NCI-H526 treated with DMSO at 0.1 percent for 48 hours (cell line): ENCODE results near the gene GPBP1L1.
"Not testable (repeated sequence)": the region's sequence is repeated elsewhere in the genome, so short reads cannot be mapped to it uniquely, and the experiment has no call there.

Experiments used
- DNase-seq: peaks from one replicate; lab custom pipeline; 2025; lab: John Stamatoyannopoulos, UW

Gene GPBP1L1

DNA sequence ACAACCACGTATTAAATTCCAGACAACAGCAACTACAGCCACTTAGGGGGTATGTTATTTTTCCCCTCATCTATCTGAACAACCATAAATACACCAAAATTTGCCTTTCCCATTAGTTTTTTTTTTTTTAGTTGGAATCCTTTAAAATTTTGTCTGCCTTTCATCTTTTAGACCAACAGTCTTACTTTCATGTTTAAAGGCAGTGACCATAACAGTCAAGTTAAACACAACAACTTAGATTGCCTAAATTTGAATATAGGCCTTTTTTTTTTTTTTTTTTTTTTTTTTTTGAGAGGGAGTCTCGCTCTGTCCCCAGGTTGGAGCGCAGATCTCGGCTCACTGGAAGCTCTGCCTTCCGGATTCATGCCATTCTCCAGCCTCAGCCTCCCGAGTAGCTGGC lies 3.4 kb downstream of the GPBP1L1 start:
- DNase-seq = no peak

DNA sequence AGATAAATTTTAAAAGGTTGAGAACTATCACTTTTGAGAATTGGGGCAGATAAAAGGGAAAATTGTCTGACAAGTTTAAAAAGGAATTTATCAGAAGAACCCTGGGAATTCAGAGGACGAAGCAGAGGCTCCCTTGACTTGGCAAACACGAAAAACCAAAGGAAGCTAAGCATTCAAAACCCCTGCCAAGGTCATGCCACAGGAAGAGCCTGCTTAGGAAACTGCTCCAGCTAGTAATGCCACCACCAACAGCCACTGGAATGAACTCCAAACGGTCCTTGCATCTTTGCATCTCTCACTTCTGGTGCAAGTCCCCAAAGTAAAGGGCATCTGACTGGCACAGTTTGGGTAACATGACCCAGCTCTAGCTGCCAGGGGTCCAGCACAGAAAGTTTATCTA lies 7.2 kb downstream of the GPBP1L1 start:
- no peak for DNase-seq

DNA sequence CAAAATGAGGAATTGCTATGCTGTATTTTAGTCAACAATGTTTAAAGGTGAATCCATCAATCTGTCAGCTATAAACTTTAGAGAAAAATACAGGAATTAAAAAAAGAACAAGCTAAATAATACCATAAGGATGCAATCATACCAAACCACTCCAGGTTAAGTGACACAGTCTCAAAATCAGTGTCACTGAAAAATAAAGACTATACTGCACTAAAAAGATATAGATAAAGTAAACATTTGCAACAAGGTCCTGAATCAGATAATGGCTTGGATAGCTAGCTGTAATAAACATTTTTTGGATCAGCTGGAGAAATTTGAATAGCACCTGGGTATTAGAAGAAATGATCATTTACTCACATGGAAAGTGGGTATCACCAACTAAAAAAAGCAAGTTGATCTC lies 7.8 kb downstream of the GPBP1L1 start:
- no peak for DNase-seq

DNA sequence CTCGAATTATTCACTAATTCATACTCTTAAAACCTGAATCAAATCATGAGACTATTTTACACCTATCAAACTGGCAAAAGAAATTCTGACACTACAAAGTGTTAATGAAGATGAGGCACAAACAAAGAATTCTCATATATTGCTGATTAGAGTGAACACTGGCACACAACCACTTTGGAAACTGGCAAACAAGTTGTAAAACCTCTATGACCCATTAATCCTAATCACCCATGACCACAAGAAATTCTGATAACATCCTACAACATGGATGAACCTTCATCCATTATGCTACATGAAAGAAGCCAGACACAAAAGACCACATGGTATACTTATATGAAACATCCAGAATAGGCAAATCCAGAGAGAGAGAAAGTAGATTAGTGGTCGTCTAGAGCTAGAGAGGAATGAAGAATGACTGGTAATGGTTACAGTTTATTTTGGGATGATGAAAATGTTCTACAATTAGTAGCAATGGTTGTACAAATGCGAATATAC lies 8.5 kb downstream of the GPBP1L1 start:
- no peak for DNase-seq

DNA sequence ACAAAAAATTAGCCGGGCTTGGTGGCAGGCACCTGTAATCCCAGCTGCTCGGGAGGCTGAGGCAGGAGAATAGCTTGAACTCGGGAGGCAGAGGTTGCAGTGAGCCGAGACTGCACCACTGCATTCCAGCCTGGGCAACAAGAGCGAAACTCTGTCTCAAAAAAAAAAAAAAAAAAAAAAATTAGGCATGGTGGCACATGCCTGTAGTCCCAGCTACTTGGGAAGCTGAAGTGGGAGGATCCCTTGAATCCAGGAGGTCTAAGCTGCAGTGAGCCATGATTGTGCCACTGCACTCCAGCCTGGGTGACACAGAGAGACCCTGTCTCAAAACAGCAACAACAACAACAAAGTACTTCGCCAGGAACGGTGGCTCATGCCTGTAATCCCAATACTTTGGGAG lies 9.8 kb downstream of the GPBP1L1 start:
- DNase-seq = not testable (repeated sequence)

DNA sequence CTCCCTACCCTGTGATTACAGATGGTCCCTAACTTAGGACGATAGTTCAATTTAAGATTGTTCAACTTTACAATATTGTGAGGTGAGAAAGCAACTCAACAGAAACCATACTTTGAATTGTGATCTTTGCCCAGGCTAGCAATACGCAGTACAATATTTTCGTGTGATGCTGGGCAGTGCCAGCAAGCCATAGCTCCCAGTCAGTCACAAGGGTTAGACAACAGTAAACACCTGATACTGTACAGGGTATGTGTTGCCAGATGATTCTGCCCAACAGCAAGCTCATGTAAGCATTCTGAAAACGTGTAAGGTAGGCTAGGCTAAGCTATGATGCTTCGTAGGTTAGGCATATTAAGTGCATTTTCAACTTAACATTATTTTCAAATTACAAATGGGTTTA lies 11.9 kb downstream of the GPBP1L1 start:
- no peak for DNase-seq

DNA sequence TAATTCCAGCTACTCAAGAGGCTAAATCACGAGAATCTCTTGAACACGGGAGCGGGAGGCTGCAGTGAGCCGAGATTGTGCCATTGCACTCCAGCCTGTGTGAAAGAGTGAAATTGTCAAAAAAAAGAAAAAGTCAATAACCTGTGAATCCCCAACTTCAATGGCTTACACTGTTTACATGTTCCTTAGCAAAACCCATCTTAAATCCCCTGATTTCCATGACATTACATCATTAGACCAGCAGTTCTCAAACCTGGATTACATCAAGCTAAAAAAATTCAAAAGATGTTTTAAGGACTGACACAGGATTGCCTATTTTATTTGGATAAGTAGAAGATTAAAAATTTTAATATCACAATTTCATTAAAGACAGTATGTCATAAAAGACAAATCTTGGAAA lies 12.4 kb downstream of the GPBP1L1 start:
- DNase-seq = no peak

DNA sequence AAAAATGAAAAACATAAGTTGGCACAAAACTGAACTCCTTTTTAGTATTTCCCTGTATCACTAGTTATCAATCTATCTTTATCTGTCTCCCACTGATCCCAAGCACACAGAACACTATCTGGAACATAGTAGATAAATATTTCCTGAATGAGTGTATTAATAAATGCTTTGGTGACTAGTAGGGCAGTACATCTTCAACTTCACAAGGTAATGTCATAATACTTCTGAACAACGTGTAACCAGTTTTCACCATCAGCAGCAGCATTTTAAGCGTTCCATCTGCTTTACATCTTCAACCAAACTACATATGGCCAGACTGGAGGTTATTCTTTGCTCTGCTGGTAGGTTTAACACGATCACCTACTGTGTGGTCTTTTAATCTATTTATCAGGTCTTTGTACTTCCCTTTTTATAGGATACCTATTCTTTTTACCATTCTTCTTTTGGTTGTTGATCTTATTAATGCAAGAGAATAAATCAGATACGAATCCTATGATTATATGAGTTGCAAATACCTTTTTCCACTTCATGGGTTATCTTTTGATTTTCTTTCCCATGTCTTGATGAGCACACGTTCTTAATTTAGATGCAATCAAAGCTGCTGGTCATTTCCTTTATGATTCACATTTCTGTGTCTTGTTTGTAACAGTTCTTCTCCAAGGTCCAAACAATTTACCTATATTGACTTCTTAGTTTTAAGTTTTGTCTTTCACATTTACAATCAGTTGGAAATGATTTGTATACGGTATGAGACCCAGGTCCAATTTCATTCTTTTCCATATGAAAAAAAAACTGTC lies 16.3 kb downstream of the GPBP1L1 start:
- DNase-seq = no peak

DNA sequence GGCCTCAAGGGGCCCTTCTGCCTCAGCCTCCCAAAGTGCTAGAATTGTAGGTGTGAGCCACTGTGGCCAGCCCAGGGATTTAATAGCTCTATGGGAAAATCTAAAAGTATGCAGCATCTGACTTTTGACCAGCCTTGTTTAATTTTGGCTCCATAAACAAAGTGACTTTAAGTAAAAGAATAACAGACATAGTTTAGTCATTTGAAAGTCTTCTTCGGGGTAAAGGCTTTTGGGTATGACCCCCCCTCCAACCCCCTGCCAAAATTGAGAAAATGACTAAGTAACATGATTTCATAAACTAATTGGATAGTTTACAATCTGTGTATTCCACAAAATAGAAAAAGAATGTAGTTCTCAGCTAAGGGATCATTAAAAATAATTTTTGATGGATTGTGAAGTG lies 17.0 kb downstream of the GPBP1L1 start:
- no peak for DNase-seq

DNA sequence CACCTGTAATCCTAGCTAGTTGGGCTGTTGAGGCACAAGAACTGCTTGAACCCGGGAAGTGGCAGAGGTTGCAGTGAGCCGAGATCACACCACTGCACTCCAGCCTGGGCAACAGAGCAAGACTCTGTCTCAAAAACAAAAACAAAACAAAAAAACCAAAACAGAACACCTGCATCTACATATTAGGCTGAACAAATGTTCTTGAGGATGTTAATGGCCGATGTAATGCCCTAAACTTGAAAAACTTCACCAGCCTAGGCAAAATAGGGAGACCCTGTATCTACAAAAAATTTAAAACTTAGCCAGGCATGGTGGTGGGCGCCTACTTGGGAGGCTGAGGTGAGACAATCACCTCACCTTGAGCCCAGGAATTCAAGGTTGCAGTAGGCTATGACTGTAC lies 17.8 kb downstream of the GPBP1L1 start:
- no peak for DNase-seq

DNA sequence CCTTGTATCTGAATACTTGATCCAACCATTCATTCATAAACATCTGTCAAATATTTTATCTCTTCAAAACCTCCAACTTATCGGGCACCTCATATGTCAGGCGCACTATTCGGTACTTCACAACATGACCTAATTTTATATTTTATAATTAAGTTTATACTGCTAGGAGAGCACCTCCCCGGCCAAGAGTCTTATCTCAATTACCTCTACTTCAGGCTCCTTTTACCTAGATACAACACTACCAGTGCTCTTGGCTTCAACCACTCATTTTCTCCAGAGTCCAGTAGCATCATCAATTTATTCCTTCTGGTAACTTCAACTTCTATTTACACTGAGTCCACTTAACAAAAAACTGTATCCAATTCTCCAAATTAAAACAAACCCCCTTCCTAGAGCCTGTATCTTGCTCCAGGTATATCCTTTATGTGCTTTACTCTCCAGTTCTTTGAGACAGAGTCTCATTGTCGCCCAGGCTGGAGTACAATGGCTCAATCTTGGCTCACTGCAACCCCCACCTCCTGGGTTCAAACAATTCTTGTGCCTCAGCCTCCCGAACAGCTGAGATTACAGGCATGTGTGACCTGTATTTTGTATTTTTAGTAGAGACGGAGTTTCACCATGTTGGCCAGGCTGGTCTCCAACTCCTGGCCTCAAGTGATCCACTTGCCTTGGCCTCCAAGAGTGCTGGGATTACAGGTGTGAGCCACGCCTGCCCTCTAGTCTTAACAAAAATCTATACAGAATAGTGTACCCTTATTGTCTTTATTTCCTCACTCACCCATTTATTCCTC lies 18.8 kb downstream of the GPBP1L1 start:
- DNase-seq = no peak

DNA sequence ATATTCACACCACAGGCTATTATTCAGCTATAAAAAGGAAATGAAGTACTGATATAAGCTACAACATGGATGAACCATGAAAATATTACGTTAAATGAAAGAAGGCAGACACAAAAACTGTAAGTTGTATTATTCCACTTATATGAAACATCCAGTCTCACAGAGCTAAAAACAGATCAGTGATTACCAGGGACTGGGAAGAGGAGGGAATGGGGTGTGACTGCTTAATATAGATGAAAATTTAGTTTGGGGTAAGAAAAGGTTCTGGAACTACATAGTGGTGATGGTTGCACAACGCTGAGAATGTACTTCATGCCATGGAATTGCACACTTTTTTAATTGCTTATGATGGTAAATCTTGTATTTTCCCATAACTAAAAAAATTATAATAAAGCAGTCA lies 19.5 kb downstream of the GPBP1L1 start:
- no peak for DNase-seq

DNA sequence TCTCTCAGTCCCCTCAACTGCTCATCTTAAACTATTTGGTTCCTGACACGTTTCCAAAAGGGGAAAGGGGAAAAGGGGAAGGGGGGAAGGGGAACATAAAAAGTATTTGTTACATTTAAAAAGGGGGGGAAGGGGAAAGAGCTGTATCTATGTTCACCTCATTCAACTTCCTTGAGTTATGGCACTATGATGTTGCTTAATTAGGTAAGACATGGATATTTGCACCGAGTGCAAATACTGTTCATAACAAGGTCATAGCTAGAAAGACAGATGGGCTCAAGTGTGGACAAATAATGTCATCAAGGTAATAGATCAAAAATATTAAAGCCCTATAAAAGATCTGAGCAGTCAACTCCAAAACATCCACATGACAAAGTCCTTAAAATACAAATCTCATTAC lies 26.0 kb downstream of the GPBP1L1 start:
- DNase-seq = no peak

DNA sequence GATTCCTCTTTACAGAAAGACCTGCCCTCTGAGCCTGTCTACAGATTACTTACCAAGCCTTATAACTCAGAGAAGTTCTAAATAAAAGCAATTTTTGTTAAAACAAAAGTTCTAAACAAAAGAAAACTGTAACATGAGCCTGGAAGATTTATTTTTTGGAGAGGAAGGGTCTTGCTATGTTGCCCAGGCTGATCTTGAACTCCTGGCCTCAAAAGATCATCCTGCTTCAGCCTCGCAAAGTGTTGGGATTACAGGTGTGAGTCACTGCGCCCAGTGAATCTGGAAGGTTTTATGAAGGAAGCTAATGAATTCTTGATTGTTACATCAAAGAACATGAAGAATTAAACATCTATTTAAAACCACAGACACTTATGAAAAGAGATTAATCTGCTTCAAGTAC lies 27.1 kb downstream of the GPBP1L1 start:
- DNase-seq = no peak

DNA sequence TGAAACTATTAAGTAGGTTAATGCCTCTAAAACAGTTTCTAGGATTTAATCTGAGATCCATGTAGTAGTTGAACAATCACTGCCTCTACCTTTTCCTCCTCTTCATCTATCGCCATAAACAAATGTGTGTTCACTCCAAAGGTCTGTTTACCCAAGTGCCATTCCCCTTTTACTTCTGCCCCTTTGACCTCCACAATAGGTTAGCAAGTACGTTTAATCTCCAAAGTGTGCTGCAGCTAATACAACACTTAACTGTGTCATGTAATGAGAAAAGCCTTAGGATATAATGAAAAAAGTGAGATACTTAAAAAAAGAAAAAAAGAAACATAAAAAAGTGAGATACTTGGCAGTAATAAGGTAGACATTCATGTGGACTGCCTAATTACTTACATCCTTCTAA lies 28.2 kb downstream of the GPBP1L1 start:
- no peak for DNase-seq

DNA sequence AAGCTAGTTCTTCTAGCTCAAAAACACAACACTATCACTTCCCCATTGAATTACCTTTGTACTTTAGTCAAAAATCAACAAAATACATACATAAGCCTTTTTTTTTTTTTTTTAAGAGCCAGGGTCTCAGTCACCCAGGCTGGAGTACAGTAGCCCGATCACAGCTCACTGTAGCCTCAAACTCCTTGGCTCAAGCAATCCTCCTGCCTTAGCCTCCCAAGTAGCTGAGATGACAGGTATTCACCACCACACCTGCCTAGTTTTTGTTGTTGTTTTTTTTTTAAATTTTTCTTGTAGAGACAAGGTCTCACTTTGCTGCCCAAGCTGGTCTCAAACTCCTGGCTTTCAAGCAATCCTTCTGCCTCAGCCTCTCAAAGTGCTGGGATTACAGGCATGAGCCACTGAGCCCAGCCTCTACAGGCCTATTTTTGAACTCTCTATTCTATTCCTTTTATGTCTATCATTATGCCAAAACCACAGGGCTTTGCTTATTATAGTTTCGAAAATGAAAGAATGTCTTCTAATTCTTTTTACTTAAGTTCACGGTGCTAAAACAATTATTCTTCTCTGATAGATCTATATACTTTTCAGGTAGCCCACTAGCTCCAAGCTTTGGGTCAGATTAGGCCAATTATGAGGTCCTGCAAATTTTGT lies 29.6 kb downstream of the GPBP1L1 start:
- DNase-seq = no peak

DNA sequence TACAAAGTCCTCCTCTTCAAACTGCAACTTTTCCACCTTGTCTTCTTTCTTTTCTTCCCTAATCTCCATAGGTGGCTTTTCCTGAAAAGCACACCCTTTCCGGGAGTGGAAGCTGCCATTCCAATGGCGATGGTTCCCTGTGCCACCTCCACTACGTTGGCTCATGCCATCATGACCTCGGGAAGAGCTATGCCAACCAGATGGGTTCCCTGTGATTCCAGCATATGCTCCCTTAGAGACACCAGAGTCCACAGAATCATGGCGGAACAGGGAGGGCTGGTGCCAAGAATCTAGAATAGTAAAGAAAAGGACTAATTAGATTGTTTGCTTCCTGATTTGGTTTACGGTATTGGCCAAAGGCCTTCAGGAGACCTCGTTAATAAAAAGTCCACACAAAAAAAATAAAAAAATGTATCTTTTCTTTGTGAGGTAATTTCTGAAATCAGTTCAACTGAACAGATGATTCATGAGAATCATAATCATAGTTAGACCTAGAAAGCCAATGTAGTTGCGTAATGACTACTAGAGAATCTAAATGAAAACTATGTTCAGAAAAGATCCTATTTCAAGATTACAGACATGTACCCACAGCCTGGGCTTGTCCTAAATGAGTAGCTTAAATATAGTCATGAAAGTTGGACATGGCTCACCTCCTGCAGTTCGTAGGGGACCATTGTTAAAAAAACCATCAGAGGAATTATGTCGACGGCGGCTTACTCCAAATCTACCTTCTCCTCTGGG lies 31.6 kb downstream of the GPBP1L1 start:
- DNase-seq = no peak

DNA sequence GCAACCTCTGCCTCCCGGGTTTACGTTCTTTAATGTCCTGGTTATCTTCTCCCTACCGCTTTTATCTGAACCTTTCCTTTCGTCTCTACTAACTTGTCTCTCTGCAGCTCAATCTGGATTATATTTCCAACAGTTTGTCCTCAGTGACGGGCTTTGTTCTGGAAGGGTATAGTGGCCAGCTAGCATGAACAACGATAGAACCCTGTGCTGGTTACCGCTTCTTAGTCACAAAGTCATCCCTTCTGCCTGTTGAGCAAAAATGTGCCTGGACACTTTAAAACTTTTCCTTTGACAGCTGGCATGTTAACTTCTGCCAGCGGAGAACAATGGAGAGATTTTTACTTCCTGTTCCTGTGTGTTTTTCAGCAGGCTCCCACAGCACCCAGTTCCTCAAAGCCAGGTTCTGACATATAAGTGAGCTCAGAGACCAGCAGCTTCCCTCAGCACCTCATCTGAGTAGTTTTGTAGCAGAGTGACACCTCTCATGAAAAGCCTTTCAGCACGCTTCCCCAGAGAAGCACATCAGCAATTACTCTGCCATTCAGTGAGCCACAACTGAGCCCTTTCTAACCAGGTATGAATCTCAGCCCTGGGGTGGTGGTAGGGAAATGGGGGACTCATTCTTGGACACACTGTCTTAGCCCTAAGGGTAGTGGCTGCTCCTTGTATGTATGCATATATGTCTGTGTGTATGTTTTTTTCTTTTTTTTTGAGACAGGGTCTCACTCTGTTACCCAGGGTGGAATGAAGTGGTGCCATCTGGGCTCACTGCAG lies 38.9 kb downstream of the GPBP1L1 start:
- DNase-seq = no peak

DNA sequence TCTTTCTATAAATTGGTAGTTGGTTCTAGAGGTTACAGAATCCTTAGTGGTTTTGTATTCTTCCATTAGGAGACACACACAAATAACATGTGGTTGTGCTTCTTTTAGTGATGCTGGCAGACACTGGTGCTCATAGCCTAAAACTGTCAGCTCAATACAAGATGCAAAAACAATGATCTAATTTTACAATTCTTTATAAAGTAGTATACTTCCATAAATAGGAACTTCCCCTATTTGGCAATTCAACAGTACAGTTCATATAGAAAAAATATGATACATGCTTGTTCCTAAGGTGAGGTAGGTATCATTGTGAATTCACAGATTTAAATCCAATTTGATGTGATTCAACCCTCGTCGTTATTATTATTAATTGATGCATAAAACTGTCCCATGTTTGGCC lies 41.7 kb downstream of the GPBP1L1 start:
- DNase-seq = no peak

DNA sequence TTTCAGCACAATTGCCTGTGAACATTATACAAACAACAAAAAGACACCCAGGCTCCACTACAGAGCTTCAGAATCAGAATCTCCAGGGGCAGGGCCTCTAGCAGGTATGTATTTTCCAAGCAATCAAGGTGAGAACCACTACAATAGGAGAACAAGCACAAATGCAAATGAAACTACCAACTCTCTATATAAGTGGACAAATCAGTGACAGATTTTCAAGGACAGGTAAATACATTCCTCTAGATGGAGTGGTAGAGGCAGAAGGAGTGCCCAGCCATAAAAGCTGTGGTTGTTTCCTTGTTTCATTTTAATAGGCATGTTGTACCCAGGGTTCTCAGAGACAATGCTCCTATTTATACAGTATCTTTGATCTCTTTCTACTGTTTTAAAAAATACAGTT lies 42.4 kb downstream of the GPBP1L1 start:
- peak; percentile 64 for DNase-seq

DNA sequence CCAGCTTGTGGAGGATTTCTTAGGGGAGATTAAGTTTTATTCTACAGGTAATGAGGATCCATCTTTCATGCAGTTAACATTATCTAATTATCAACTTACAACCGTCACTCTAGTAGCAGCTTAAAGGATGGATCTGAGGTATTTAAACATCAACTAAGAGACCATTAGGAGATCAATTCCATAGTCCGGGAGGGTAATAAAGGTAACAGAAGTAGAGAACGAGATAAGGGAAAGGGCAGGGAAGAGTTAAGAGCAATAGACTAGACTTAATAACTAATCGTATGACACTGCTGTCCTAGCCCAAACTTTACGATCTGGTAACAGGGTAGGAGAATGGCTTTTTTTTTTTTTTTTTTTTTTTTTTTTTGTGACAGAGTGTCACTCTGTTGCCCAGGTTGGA lies 43.0 kb downstream of the GPBP1L1 start:
- DNase-seq = no peak
